GM12891 (cell line): ENCODE results near the gene PRKN.

Experiments used
- DNase-seq: peaks from one replicate; pipeline ENCODE4 v3.0.0; 2011; ENCODE audit warnings: low spot score; ENCODE audit not compliant: insufficient read length
- FAIRE-seq: peaks from 2 replicates; lab custom pipeline; 2011; peaks lifted over from hg19 to GRCh38; lab: Jason Lieb, UNC
- PAX5 ChIP-seq: IDR thresholded peaks from 2 replicates; pipeline ENCODE4 v1.6.1; 2011; ENCODE audit warnings: low read length, moderate library complexity, mild to moderate bottlenecking; ENCODE audit not compliant: insufficient read depth, severe bottlenecking
- POLR2A ChIP-seq: IDR thresholded peaks from 2 replicates; pipeline ENCODE4 v1.6.1; 2011; ENCODE audit warnings: low read depth, low read length, control low read depth
- POLR2AphosphoS5 ChIP-seq: IDR thresholded peaks from 2 replicates; pipeline ENCODE4 v1.6.1; 2011; ENCODE audit warnings: low read depth, low read length, control low read depth
- POU2F2 ChIP-seq: IDR thresholded peaks from 2 replicates; pipeline ENCODE4 v1.6.1; 2011; ENCODE audit warnings: low read depth, mild to moderate bottlenecking, control low read depth, low read length, moderate library complexity
- SPI1 ChIP-seq: IDR thresholded peaks from 2 replicates; pipeline ENCODE4 v1.6.1; 2011; ENCODE audit warnings: low read depth, low read length, control low read depth
- TAF1 ChIP-seq: IDR thresholded peaks from 2 replicates; pipeline ENCODE4 v1.6.1; 2011; ENCODE audit warnings: low read depth, low read length, control low read depth

PRKN gene

GRCh38 chr6:162140251-162140852, 587.2 kb downstream of the PRKN start:
- TF ChIP-seq POLR2A: no peak
- no peak for TF ChIP-seq SPI1
- no peak for TF ChIP-seq PAX5
- TF ChIP-seq TAF1: no peak
- TF ChIP-seq POLR2AphosphoS5: no peak
- no peak for TF ChIP-seq POU2F2
- no peak for DNase-seq
- FAIRE-seq: no peak

- DNase-seq (no peak), FAIRE-seq (no peak)
- no peak for TF ChIP-seq TAF1
- no peak for TF ChIP-seq POLR2A
- no peak for TF ChIP-seq SPI1
- no peak for TF ChIP-seq POU2F2
- TF ChIP-seq POLR2AphosphoS5: no peak
- TF ChIP-seq PAX5: no peak
Observed at GRCh38 chr6:162125659-162126058, 601.9 kb downstream of the PRKN start.

GRCh38 chr6:162124710-162125435, 602.7 kb downstream of the PRKN start:
- no peak for TF ChIP-seq PAX5
- DNase-seq (no peak), FAIRE-seq (no peak)

- FAIRE-seq: no peak
- TF ChIP-seq POLR2A: no peak
- TF ChIP-seq PAX5: no peak
Observed at GRCh38 chr6:162123797-162124196, 603.8 kb downstream of the PRKN start.

GRCh38 chr6:162119341-162119740, 608.2 kb downstream of the PRKN start:
- no peak for TF ChIP-seq POU2F2
- DNase-seq: no peak
- FAIRE-seq: no peak

More at GRCh38 chr6:162123797-162124196, 603.8 kb downstream of the PRKN start:
- no peak for DNase-seq

- no peak for DNase-seq
- TF ChIP-seq PAX5 (no peak), POLR2A (no peak), TAF1 (no peak), POU2F2 (no peak), POLR2AphosphoS5 (no peak), SPI1 (no peak)
- FAIRE-seq: no peak
Observed at GRCh38 chr6:162118706-162119105, 608.9 kb downstream of the PRKN start.

- FAIRE-seq (no peak), DNase-seq (no peak)
- no peak for TF ChIP-seq POU2F2
- no peak for TF ChIP-seq SPI1
- no peak for TF ChIP-seq POLR2AphosphoS5
- TF ChIP-seq POLR2A: no peak
- TF ChIP-seq TAF1: no peak
Observed at GRCh38 chr6:162116902-162117525, 610.6 kb downstream of the PRKN start.

GRCh38 chr6:162109480-162110050, 618.0 kb downstream of the PRKN start:
- DNase-seq (no peak), FAIRE-seq (no peak)
- TF ChIP-seq SPI1 (no peak), TAF1 (no peak), POLR2AphosphoS5 (no peak)

- no peak for DNase-seq
- FAIRE-seq: no peak
- TF ChIP-seq SPI1 (no peak), TAF1 (no peak), PAX5 (no peak), POU2F2 (no peak), POLR2A (no peak), POLR2AphosphoS5 (no peak)
Observed at GRCh38 chr6:162108041-162108440, 619.5 kb downstream of the PRKN start.

- no peak for FAIRE-seq
- DNase-seq: no peak
Observed at GRCh38 chr6:162100096-162100495, 627.5 kb downstream of the PRKN start.

More at GRCh38 chr6:162100096-162100495, 627.5 kb downstream of the PRKN start:
- no peak for TF ChIP-seq PAX5
- no peak for TF ChIP-seq SPI1
- no peak for TF ChIP-seq POU2F2
- no peak for TF ChIP-seq TAF1
- TF ChIP-seq POLR2A: no peak
- no peak for TF ChIP-seq POLR2AphosphoS5
